ENCODE data around the gene GALT.

The GALT gene

GRCh38 chr9:34650816-34651215 lies 4.3 kb downstream of the GALT start:
- Histone ChIP-seq H3K9ac (ENCODE audit: low read length) (no peak overlapping the region), H3K27me3 (replicated peaks; ENCODE audit: insufficient read depth, low read length) (no peaks in the 10 kb centered on the region), H3K9me2 (replicated peaks; ENCODE audit: insufficient read depth, low read length) (no peaks in the 10 kb centered on the region), H3K36me3 (replicated peaks; ENCODE audit: insufficient read depth, low read length) (0 out of 2 replicates have a peak, but pooled peaks cover 3% of the 10 kb centered on the region), H3K79me2 (ENCODE audit: low read length) (peaks cover 22% of the 10 kb centered on the region), H3F3A (ENCODE audit: insufficient read depth, low read length) (peaks cover 15% of the 10 kb centered on the region), H3K4me1 (ENCODE audit: low read length) (peaks cover 14% of the 10 kb centered on the region), H2AFZ (ENCODE audit: low read length) (no peak overlapping the region), H3K4me2 (ENCODE audit: low read depth, low read length) (no peak overlapping the region), H3K4me3 (ENCODE audit: low read length) (no peak overlapping the region), H4K20me1 (ENCODE audit: insufficient read depth, low read length) (no peaks in the 10 kb centered on the region), H3K27ac (ENCODE audit: low read length) (no peak overlapping the region), H3K9me3 (replicated peaks; ENCODE audit: insufficient read depth, low read length) (no peaks in the 10 kb centered on the region)
- no peak for TF ChIP-seq EZH2phosphoT487 (IDR thresholded peaks at IDR 0.05; ENCODE audit: low read length)
- no peak for TF ChIP-seq EZH2 (optimal IDR thresholded peaks at IDR 0.05; ENCODE audit: low read depth, low read length)
- TF ChIP-seq, protein P1, sequence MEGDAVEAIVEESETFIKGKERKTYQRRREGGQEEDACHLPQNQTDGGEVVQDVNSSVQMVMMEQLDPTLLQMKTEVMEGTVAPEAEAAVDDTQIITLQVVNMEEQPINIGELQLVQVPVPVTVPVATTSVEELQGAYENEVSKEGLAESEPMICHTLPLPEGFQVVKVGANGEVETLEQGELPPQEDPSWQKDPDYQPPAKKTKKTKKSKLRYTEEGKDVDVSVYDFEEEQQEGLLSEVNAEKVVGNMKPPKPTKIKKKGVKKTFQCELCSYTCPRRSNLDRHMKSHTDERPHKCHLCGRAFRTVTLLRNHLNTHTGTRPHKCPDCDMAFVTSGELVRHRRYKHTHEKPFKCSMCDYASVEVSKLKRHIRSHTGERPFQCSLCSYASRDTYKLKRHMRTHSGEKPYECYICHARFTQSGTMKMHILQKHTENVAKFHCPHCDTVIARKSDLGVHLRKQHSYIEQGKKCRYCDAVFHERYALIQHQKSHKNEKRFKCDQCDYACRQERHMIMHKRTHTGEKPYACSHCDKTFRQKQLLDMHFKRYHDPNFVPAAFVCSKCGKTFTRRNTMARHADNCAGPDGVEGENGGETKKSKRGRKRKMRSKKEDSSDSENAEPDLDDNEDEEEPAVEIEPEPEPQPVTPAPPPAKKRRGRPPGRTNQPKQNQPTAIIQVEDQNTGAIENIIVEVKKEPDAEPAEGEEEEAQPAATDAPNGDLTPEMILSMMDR (IDR thresholded peaks at IDR 0.05; ENCODE audit: low read length) = no peak
- DNase-seq = no peak

- DNase-seq = no peak
- peaks cover 22% of the 10 kb centered on the region for H3K79me2 ChIP-seq (ENCODE audit: low read length)
- H3K9me3 ChIP-seq (replicated peaks; ENCODE audit: insufficient read depth, low read length) = no peaks in the 10 kb centered on the region
- peaks cover 12% of the 10 kb centered on the region for H3F3A ChIP-seq (ENCODE audit: insufficient read depth, low read length)
- H3K4me3 ChIP-seq (ENCODE audit: low read length) = no peak overlapping the region
- peaks cover 10% of the 10 kb centered on the region for H3K4me1 ChIP-seq (ENCODE audit: low read length)
- no peak overlapping the region; the same call in 1 of the 2 replicates for H3K27ac ChIP-seq (ENCODE audit: low read length)
- H3K9me2 ChIP-seq (replicated peaks; ENCODE audit: insufficient read depth, low read length) = no peaks in the 10 kb centered on the region
- no peak overlapping the region for H3K4me2 ChIP-seq (ENCODE audit: low read depth, low read length)
- TF ChIP-seq EZH2phosphoT487 (IDR thresholded peaks at IDR 0.05; ENCODE audit: low read length) = no peak
- TF ChIP-seq, protein P1 (IDR thresholded peaks at IDR 0.05; ENCODE audit: low read length) = no peak
- no peak for TF ChIP-seq EZH2 (optimal IDR thresholded peaks at IDR 0.05; ENCODE audit: low read depth, low read length)
- 0 out of 2 replicates have a peak, but pooled peaks cover 3% of the 10 kb centered on the region for H3K36me3 ChIP-seq (replicated peaks; ENCODE audit: insufficient read depth, low read length)
- H3K27me3 ChIP-seq (replicated peaks; ENCODE audit: insufficient read depth, low read length) = no peaks in the 10 kb centered on the region
- H4K20me1 ChIP-seq (ENCODE audit: insufficient read depth, low read length) = no peaks in the 10 kb centered on the region
- H2AFZ ChIP-seq (ENCODE audit: low read length) = no peak overlapping the region
- H3K9ac ChIP-seq (ENCODE audit: low read length) = 0 out of 2 replicates have a peak overlapping the region, but pooled peaks have one; percentile 14
These were observed 4.8 kb downstream of the GALT start for GRCh38 chr9:34651321-34651720.

GRCh38 chr9:34651876-34652601 lies 5.6 kb downstream of the GALT start, which contains the start of gene IL11RA:
Gene IL11RA (plus strand): TSS chr9:34652185. CDS start chr9:34655218, 3,033 bp downstream.
- Histone ChIP-seq H3K4me2 (ENCODE audit: low read depth, low read length) (peak within 1 kb of the TSS; percentile 64), H3K79me2 (ENCODE audit: low read length) (peaks cover 21% of the 10 kb centered on the region), H3K9me3 (replicated peaks; ENCODE audit: insufficient read depth, low read length) (no peaks in the 10 kb centered on the region), H3K9ac (ENCODE audit: low read length) (peak within 1 kb of the TSS; percentile 14; the same call in 1 of the 2 replicates), H3K36me3 (replicated peaks; ENCODE audit: insufficient read depth, low read length) (0 out of 2 replicates have a peak, but pooled peaks cover 3% of the 10 kb centered on the region), H3K27me3 (replicated peaks; ENCODE audit: insufficient read depth, low read length) (no peaks in the 10 kb centered on the region), H4K20me1 (ENCODE audit: insufficient read depth, low read length) (no peaks in the 10 kb centered on the region), H2AFZ (ENCODE audit: low read length) (0 out of 2 replicates have a peak within 1 kb of the TSS, but pooled peaks have one; percentile 27), H3K9me2 (replicated peaks; ENCODE audit: insufficient read depth, low read length) (no peaks in the 10 kb centered on the region), H3K27ac (ENCODE audit: low read length) (no peak within 1 kb of the TSS; the same call in 1 of the 2 replicates), H3K4me3 (ENCODE audit: low read length) (peak within 1 kb of the TSS; percentile 42), H3K4me1 (ENCODE audit: low read length) (peaks cover 10% of the 10 kb centered on the region), H3F3A (ENCODE audit: insufficient read depth, low read length) (peaks cover 6% of the 10 kb centered on the region)
- peak; percentile 41 for DNase-seq
- TF ChIP-seq, protein P1 (IDR thresholded peaks at IDR 0.05; ENCODE audit: low read length) = no peak
- TF ChIP-seq EZH2phosphoT487 (IDR thresholded peaks at IDR 0.05; ENCODE audit: low read length) = no peak
- no peak for TF ChIP-seq EZH2 (optimal IDR thresholded peaks at IDR 0.05; ENCODE audit: low read depth, low read length)
